ENCODE measurements around the gene FHOD3.

DNA sequence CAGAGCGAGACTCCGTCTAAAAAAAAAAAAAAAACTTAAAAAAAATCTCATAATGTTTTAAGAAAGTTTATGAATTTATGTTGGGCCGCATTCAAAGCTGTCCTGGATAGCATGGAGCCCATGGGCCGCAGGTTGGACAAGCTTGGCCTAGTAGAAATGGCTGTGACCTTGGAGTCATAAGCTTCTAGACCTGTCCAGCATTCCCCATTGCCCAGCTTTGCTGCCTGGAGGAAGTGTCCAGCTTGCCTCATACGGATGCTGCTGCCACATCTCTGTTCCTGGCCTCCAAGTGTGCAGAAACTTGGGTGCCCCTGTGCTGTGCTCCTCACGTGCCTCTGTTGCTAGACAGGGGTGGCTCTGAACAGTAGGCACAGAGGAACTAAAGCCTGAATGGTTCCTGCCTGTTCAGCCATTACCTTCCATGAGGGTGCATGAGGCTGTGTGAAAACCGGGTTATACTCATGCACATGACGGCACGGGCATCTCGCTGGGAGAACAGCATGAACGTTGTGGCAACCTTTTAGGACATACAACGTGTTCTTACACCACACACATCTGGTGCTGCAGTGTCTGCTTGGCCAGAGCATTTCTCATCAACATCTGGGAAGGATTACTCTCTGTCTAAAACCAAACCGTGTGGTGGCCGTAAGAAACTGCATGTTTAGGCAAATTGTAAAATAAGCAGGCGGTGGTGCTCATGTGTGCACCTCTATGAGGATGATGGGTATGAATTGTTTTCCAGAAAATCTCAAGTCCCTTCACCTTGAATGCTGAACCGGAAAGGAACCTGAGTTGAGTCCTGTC, 38.2 kb downstream of the FHOD3 start:
- TF ChIP-seq, protein P1, sequence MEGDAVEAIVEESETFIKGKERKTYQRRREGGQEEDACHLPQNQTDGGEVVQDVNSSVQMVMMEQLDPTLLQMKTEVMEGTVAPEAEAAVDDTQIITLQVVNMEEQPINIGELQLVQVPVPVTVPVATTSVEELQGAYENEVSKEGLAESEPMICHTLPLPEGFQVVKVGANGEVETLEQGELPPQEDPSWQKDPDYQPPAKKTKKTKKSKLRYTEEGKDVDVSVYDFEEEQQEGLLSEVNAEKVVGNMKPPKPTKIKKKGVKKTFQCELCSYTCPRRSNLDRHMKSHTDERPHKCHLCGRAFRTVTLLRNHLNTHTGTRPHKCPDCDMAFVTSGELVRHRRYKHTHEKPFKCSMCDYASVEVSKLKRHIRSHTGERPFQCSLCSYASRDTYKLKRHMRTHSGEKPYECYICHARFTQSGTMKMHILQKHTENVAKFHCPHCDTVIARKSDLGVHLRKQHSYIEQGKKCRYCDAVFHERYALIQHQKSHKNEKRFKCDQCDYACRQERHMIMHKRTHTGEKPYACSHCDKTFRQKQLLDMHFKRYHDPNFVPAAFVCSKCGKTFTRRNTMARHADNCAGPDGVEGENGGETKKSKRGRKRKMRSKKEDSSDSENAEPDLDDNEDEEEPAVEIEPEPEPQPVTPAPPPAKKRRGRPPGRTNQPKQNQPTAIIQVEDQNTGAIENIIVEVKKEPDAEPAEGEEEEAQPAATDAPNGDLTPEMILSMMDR (IDR thresholded peaks at IDR 0.05): no peak
- TF ChIP-seq EZH2 (IDR thresholded peaks at IDR 0.05; ENCODE audit: borderline replicate concordance, insufficient read depth, low read depth, low read length, poor library complexity, severe bottlenecking): no peak

Measured in B cell (primary cell).